K562 (cell line): ENCODE data around the gene RMND5B. TPM values are rescaled to one million over a fixed set of nuclear protein-coding genes. Genes with fewer than 3 reads are reported as not detected.
A peak's percentile ranks its signal among the peaks of the same experiment; 100 is the strongest.

Experiments used
- CC2D1A ChIP-seq: fragments of 450-650 bp; IDR thresholded peaks from 2 replicates; pipeline ENCODE4 v1.6.1; 2017; ENCODE audit warnings: mild to moderate bottlenecking
- FOSL1 ChIP-seq: fragments of 200-800 bp; sonication (Bioruptor generic); conservative IDR thresholded peaks from 2 replicates; pipeline ENCODE4 v1.6.1; 2016; ENCODE audit warnings: missing genetic modification characterization, missing compliant biosample characterization
- MXI1 ChIP-seq: IDR thresholded peaks from 2 replicates; pipeline ENCODE4 v1.6.1; 2011; ENCODE audit warnings: low read depth, mild to moderate bottlenecking, improper control_type of control experiment, low read length
- PKNOX1 ChIP-seq: fragments of 450-650 bp; IDR thresholded peaks from 2 replicates; pipeline ENCODE4 v1.6.1; 2016
- POLR2A ChIP-seq: fragments of 450-650 bp; conservative IDR thresholded peaks from 2 replicates; pipeline ENCODE4 v1.6.1; 2016
- POLR2G ChIP-seq: fragments of 200-400 bp; formaldehyde crosslinking; IDR thresholded peaks from 2 replicates; pipeline ENCODE4 v1.6.1; 2017; ENCODE audit warnings: low read depth, mild to moderate bottlenecking, antibody characterized with exemption, low read length, moderate library complexity
- RAD21 ChIP-seq, 2 experiments: fragments of 250-450 bp in 1 of 2; fragments of 450-650 bp in 1 of 2; sonication (Bioruptor Pico) in 1 of 2; formaldehyde crosslinking in 1 of 2; IDR thresholded peaks in 1 of 2; conservative IDR thresholded peaks in 1 of 2; 2 replicates each; pipeline versions ENCODE4 v1.4.0 to v1.8.0; 2020 to 2022; ENCODE audit warnings: mild to moderate bottlenecking in 2 of 2, moderate library complexity in 1 of 2
- REST ChIP-seq, 2 experiments: fragments of 450-650 bp; formaldehyde crosslinking in 1 of 2; IDR thresholded peaks; 2 replicates each; pipeline versions ENCODE4 v1.4.0 to v1.6.1; 2014 to 2020; ENCODE audit warnings: mild to moderate bottlenecking in 2 of 2, borderline replicate concordance in 1 of 2, low read depth in 1 of 2
- RNF219 ChIP-seq: fragments of 250-450 bp; sonication (Bioruptor Pico); IDR thresholded peaks from 2 replicates; pipeline ENCODE4 v1.5.0; 2022; ENCODE audit warnings: mild to moderate bottlenecking
- TARDBP ChIP-seq: fragments of 450-650 bp; IDR thresholded peaks from 2 replicates; pipeline ENCODE4 v1.6.1; 2016
- TFAP4 ChIP-seq: sonication (generic); formaldehyde crosslinking; IDR thresholded peaks from 2 replicates; pipeline ENCODE4 v1.8.0; 2022; ENCODE audit warnings: missing genetic modification reagents, mild to moderate bottlenecking, moderate library complexity, borderline replicate concordance
- polyA plus RNA-seq, 8 experiments: library from polyadenylated mRNA; depleted of rRNA in 4 of 8; stranded (reverse) in 5 of 8; unstranded in 3 of 8; fragments of >200 nt; fragmentation: Nextera tagmentation in 2 of 8; fragmentation: Illumina TruSeq in 1 of 8; extraction: Ambion mirVana in 2 of 8; extraction: Trizol in 1 of 8; gene quantifications; 2 replicates each; pipeline versions ENCODE4 v1.2.1 to v1.2.3, GENCODE V29; 2011 to 2014; ENCODE audit warnings: inconsistent platforms in 1 of 8, missing spikeins in 1 of 8
- total RNA-seq, 7 experiments: library from RNA; depleted of rRNA in 6 of 7; stranded (reverse); fragments of >200 nt in 6 of 7; fragmentation: Illumina TruSeq in 2 of 7; extraction: Trizol in 2 of 7; gene quantifications; 2 replicates each; pipeline versions ENCODE4 v1.2.1 to v1.2.3, GENCODE V29; 2011 to 2021; ENCODE audit warnings: low replicate concordance in 1 of 7

Gene RMND5B
- total and polyA plus RNA-seq, 9 of the 15 experiments (the other 6 are each of a cell fraction or from before 2014, with no cell fraction given): 2.6 to 57.0 (median 28.3) TPM

GRCh38 chr5:178145965-178146820, 15.4 kb downstream of the RMND5B start (continued):
- TF ChIP-seq RNF219 (CRISPR knock-in tag): no peak
- TF ChIP-seq TFAP4 (CRISPR knock-in tag): peak; percentile 37; the same call in 1 of the 2 replicates
- TF ChIP-seq MXI1: no peak
- TF ChIP-seq TARDBP: 0 out of 2 replicates have a peak, but pooled peaks have one; percentile 31
- TF ChIP-seq POLR2A: peak; percentile 35; the same call in 1 of the 2 replicates
- peak; percentile 82 for TF ChIP-seq REST (IDR thresholded peaks at IDR 0.05; ENCODE audit: borderline replicate concordance)
- 0 out of 2 replicates have a peak, but pooled peaks have one; percentile 54 for TF ChIP-seq REST (CRISPR knock-in tag; IDR thresholded peaks at IDR 0.05; ENCODE audit: low read depth)
- TF ChIP-seq FOSL1 (tag): no peak
- peak; percentile 57 for TF ChIP-seq POLR2G
- 0 out of 2 replicates have a peak, but pooled peaks have one; percentile 14 for TF ChIP-seq CC2D1A
- peak; percentile 44; the same call in 1 of the 2 replicates for TF ChIP-seq PKNOX1
- peak; percentile 63 to 80 for TF ChIP-seq RAD21 (CRISPR knock-in tag; conservative IDR thresholded peaks at IDR 0.05 in 1 of 2, IDR thresholded peaks at IDR 0.05 in 1 of 2)
